Stimulated activated CD4-positive, alpha-beta T cell treated with anti-CD3 and anti-CD28 coated beads, TNF-alpha, amount 100 ng/mL, for 1 hour (primary cell): ENCODE measurements around the gene LINGO1.

ENCODE experiments used
- DNase-seq, 3 donors: peaks; one replicate each; pipeline ENCODE4 v3.0.0-alpha.2; 2020; ENCODE audit warnings: low read depth in 3 of 3, low spot score in 1 of 3

LINGO1 gene

GRCh38 chr15:77632534-77633133, at the start of gene LINGO1:
LINGO1 (minus strand) TSS chr15:77632912; CDS start chr15:77632315, 597 bp downstream.
- no peak for DNase-seq

- no peak for DNase-seq
These were observed 48.6 kb upstream of the LINGO1 start for GRCh38 chr15:77681362-77681761.

GRCh38 chr15:77676569-77677375, 44.1 kb upstream of the LINGO1 start:
- no peak for DNase-seq

DNA sequence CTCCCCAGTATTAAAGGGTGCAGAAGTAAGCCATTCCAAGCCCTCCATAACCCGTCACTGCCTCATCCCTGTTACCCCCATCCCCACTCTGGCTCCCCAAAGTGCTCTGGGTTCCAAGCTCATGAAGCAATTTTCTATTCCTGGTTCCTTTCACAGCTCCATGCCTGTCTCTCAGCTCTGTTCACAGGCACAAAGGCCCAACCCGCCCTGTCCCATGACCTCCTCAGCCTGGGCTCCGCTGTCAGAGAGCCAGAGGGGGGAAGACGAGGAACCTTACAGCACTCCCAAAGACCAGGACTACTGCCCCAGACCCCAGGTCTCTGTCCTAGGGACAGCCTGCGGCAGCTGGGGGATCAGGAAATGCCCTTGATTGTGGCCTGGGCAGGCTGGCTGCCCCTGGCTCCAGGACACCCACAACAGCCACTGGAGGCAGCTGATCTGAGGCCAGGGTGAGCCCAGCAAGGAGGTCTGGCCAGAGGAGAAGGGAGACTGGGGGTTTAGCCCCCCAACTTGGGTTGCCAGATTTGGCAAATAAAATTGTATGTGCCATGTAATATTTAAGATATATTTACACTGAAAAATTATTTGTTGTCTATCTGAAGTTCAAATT, 43.2 kb upstream of the LINGO1 start:
- DNase-seq: no peak

DNA sequence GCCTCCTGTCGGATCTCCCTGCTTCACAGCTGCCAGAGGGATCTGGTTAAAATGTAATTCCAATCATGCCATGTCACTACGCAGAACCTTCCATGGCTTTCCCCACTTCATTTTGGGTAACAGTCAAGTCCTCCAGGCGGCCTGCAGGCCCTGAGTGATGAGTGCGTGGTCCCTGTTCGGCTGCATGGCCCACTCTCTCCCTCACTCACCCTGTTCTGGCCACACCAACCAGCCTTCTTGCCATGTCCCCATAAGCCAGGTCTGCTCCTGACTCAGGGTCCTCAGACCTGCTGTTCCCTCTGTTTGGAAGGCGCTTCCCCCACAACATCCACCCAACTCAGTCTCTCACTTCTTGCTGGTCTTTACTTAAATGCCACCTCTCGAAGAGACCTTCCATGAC, 41.6 kb upstream of the LINGO1 start:
- no peak for DNase-seq

DNA sequence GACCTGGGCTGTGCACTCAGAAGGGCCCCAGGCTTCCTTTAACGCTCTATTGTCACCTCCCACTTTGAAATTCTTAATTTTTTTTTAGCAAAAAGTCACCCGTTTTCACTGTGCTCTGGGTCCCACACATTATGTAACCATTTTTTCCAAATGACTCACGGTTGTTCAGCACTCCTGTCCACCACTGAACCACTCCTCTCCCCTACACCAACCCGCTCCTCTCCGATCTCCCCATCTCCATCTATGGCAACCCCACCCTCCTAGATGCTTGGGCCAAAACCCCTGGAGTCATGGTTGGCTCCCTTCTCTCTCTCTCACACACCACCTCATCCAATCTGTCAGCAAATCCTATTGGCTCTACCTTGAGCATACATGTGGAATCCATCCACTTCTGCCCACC, 41.2 kb upstream of the LINGO1 start:
- no peak for DNase-seq

DNA sequence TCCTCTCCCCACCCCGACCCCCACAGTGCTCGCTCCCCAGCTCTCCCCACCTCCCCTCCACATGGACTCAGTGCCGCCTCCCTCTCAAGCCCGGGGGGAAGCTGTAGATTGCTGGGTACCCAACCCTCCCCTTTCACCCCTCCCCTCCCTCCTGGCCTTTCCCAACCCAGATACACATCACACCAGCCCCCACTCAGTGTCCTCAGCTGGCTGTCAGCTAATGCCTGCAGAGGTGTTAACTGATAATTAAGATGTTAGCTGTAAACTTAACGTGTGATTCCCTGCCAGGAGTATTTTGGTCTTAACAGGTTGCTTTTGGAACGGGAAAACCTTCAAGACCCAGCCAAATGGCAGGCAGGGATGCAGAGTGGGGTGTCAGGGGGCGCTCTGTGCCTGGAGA, 39.4 kb upstream of the LINGO1 start:
- no peak for DNase-seq

DNA sequence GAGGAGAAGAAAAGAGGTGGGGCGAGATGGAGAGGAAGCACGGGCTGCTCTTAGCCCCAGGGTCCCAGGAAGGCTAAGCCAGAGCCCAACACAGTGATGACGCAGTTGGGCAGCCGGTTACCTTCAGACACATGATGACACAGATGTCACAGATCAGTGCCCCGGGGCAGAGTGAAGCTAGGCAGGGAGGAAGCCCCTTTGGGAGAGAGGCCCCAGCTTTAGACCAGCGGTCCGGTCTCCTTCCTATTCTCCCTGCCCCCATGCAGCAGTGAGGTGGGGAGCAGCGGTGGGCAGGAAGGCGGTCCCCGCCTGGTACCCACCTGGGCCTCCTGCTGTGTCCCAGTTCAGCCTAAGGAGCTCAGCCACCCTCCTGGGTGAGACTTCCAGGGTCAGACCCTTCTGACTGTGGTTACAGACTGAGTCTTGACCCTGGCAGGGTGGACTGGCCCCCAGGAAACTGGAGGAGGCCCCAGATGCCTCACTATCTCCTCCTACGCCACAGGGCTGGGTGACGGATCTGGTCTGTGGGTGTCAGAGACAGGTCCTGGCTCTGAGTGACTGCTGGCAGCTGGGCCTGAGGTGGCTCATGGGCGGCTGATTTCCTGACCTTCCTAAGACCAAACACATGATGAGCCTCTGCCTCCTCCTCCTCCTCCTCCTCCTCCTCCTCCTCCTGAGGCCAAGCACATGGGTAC, 38.8 kb upstream of the LINGO1 start:
- no peak for DNase-seq

- no peak for DNase-seq
These were observed 38.0 kb upstream of the LINGO1 start for GRCh38 chr15:77670558-77671361.

DNA sequence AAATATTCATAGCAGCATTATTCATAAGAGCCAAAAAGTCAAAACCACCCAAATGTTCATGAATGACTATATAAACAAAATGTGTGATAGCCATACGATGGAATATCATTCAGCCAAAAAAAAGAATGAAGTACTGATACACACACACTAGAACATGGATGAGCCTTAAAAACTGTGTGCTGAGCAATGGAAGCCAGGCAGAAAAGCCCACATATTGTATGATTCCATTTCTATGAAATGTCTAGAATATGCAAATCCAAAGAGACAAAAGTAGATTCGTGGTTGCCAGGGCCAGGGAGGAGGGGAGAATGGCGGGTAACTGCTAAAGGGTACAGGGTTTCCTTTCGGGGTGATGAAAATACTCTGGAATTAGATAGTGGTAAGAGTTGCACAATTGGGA, 37.2 kb upstream of the LINGO1 start:
- no peak for DNase-seq

- DNase-seq: no peak
These were observed 34.9 kb upstream of the LINGO1 start for GRCh38 chr15:77667338-77668234.

DNA sequence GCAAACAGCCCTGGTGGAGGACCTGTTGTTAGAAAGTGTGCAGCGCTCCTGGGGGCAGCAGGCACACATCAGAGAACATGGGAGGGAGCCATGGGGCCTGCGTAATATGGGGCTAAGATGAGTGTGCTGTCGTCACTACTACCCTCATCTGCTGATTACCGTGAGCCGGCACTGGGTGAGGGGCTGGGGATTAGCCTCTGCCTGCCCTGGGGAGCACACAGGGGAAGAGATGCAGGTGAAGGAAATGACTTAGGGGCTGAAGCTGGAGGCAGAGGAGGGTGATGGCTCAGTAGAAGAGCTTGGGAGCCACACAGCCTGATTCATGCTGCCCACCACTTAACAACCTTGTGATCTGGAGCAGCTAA, 33.6 kb upstream of the LINGO1 start:
- no peak for DNase-seq

- DNase-seq: no peak
These were observed 33.0 kb upstream of the LINGO1 start for GRCh38 chr15:77665530-77666295.

DNA sequence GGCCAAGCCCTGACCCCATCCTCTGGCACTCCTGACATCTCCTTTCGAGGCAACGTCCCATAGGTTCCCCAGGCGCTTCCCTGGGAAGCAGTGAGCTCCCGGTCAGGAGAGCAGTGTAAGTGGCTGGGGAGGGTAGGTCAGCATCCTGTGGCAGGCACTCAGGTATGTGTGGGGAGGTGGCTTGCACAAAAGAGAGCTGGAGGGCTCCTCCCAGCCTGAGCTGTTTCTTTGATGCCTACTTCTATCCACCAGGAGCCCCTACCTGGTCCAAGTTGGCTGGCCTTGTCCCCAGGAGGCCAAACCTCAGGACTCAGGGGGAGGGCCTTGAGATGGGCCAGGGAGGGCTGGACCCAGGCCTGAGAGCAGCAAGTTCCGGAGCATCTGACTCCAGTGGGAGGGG, 31.7 kb upstream of the LINGO1 start:
- DNase-seq: no peak

- DNase-seq: no peak
These were observed 30.5 kb upstream of the LINGO1 start for GRCh38 chr15:77663256-77663655.

GRCh38 chr15:77659350-77660321, 26.9 kb upstream of the LINGO1 start:
- DNase-seq: no peak

DNA sequence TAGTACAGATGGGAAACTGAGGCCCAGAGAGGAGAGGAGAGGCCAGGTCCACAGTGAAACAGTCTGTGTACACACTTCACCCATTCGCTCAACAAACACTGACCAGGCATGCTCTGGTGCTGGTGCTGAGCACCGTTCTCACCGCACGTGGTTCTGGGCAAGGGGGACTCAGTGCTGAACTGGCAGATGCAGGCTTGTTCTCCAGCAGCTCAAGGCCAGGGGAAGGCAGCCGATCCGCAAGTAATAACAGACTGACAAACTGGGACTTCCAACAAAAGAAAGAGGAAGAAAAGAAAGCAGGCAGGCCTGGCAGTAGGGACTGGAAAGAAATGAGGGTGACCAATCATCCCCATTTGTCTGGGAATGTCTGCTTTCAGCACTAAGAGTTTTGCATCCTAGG, 25.6 kb upstream of the LINGO1 start:
- DNase-seq: no peak

- DNase-seq: no peak
These were observed 25.0 kb upstream of the LINGO1 start for GRCh38 chr15:77657634-77658238.
